MCF 10A (cell line): ENCODE measurements around the gene ARMC8. TPM values are rescaled to one million over a fixed set of nuclear protein-coding genes. Genes with fewer than 3 reads are reported as not detected.
A peak's percentile ranks its signal among the peaks of the same experiment; 100 is the strongest.
"Not testable (repeated sequence)": the region's sequence is repeated elsewhere in the genome, so short reads cannot be mapped to it uniquely, and the experiment has no call there.

Source experiments
- Bru-seq: library from RNA; stranded (reverse); fragments of 400-500 nt; gene quantifications from one replicate; lab custom pipeline; 2021; lab: Mats Ljungman, UMichigan
- BruChase-seq, 2 experiments: library from RNA; stranded (reverse); fragments of 400-500 nt; gene quantifications; one replicate each; lab custom pipeline; 2021; lab: Mats Ljungman, UMichigan
- BruUV-seq: library from RNA; stranded (reverse); fragments of 400-500 nt; replicated peaks from 2 replicates; lab custom pipeline; 2021; lab: Mats Ljungman, UMichigan
- CTCF ChIA-PET: fragments of 300-600 bp; sonication (Branson Sonifier 250); formaldehyde crosslinking; extraction: SDS; loops from one replicate; lab custom pipeline; 2021; ENCODE audit warnings: antibody characterized with exemption, inconsistent platforms; lab: Yijun Ruan, JAX
- POLR2A ChIA-PET: fragments of 300-600, 350-650 bp; sonication (Branson Sonifier 250); formaldehyde crosslinking; extraction: SDS; loops from one replicate; lab custom pipeline; 2020; ENCODE audit warnings: antibody characterized with exemption, inconsistent platforms; lab: Yijun Ruan, JAX
- DNase-seq: peaks from one replicate; pipeline ENCODE4 v3.0.0-alpha.2; 2018; ENCODE audit not compliant: unreplicated experiment
- H3K27ac Mint-ChIP-seq: one replicate; pipeline ENCODE4 v1.8.0; 2022; ENCODE audit warnings: mild to moderate bottlenecking, low read depth, mixed read lengths; ENCODE audit not compliant: unreplicated experiment
- H3K27me3 Mint-ChIP-seq: one replicate; pipeline ENCODE4 v1.8.0; 2022; ENCODE audit warnings: mixed read lengths; ENCODE audit not compliant: insufficient read depth, unreplicated experiment
- H3K36me3 Mint-ChIP-seq: one replicate; pipeline ENCODE4 v1.8.0; 2022; ENCODE audit warnings: mild to moderate bottlenecking, moderate library complexity, mixed read lengths; ENCODE audit not compliant: insufficient read depth, unreplicated experiment
- H3K4me1 Mint-ChIP-seq: one replicate; pipeline ENCODE4 v1.8.0; 2022; ENCODE audit warnings: mixed read lengths; ENCODE audit not compliant: insufficient read depth, unreplicated experiment
- H3K4me3 Mint-ChIP-seq: one replicate; pipeline ENCODE4 v1.8.0; 2022; ENCODE audit warnings: mild to moderate bottlenecking, moderate library complexity, mixed read lengths; ENCODE audit not compliant: unreplicated experiment
- H3K9me3 Mint-ChIP-seq: one replicate; pipeline ENCODE4 v1.8.0; 2022; ENCODE audit warnings: mixed read lengths; ENCODE audit not compliant: unreplicated experiment
- CTCF ChIP-seq: fragments of 200-600 bp; IDR thresholded peaks from one replicate; pipeline ENCODE4 v1.8.0; 2022; ENCODE audit warnings: antibody characterized with exemption, mild to moderate bottlenecking; ENCODE audit not compliant: unreplicated experiment
- intact Hi-C: fragments of 100-400 bp; cut with micrococcal nuclease; formaldehyde crosslinking; loops from 2 replicates; pipeline ENCODE4 v1.14.1; 2022
- long read RNA-seq: library from polyadenylated mRNA; stranded (forward); transcript quantifications from one replicate; pipeline ENCODE4 v2.0.0, GENCODE V29; 2022
- total RNA-seq: library from RNA; stranded (reverse); gene quantifications from 2 replicates; pipeline ENCODE4 v1.2.3, GENCODE V29; 2022

The ARMC8 gene
- total RNA-seq (29.8 and 35.3 TPM in 2 replicates), Bru-seq, nascent RNA (percentile 86 among the genes with signal in this experiment), BruChase-seq, experiment 1, labeled RNA remaining after a 6-hour chase (percentile 76 among the genes with signal in this experiment), BruChase-seq, experiment 2, labeled RNA remaining after a 2-hour chase (percentile 86 among the genes with signal in this experiment)
- long read RNA-seq, full-length matches to known transcripts, result 71 of 180 reads
- long read RNA-seq, partial matches to known transcripts, result 7 of 180 reads
- long read RNA-seq, other reads (novel, unspliced or antisense), result 102 of 180 reads

- no TSS peak for BruUV-seq
- no peak for TF ChIP-seq CTCF
- peak; percentile 43 for DNase-seq
Observed at GRCh38 chr3:138187296-138188012, at the start of gene ARMC8. TSS of gene ARMC8 (plus strand) at chr3:138187301. CDS start at chr3:138187555, 254 bp downstream.

GRCh38 chr3:138137861-138138260, 49.2 kb upstream of the ARMC8 start:
- no TSS peak for BruUV-seq
- H3K27me3 Mint-ChIP-seq, result no peaks in the 10 kb centered on the region
- H3K27ac Mint-ChIP-seq, result no peak overlapping the region
- DNase-seq, result no peak
- no peak overlapping the region for H3K4me3 Mint-ChIP-seq
- ChIA-PET CTCF (no interaction called here), POLR2A (no interaction called here)
- H3K9me3 Mint-ChIP-seq, result no peaks in the 10 kb centered on the region
- TF ChIP-seq CTCF, result no peak
- no peaks in the 10 kb centered on the region for H3K4me1 Mint-ChIP-seq
- intact Hi-C loops, result no loop called here
- H3K36me3 Mint-ChIP-seq, result no peaks in the 10 kb centered on the region

More at GRCh38 chr3:138187296-138188012, at the start of gene ARMC8:
- Mint-ChIP-seq H3K36me3 (peaks cover 13% of the 10 kb centered on the region), H3K9me3 (no peaks in the 10 kb centered on the region), H3K27me3 (no peaks in the 10 kb centered on the region), H3K4me1 (peaks cover 34% of the 10 kb centered on the region), H3K27ac (peak within 1 kb of the TSS; percentile 95), H3K4me3 (peak within 1 kb of the TSS; percentile 90)
- ChIA-PET CTCF (interaction anchor here (0.6 to 1.1 kb wide), 7 partner anchors 21 to 1026 kb away, joined by 3 to 4 read pairs (median 3); no protein-coding TSS in a partner anchor), POLR2A (interaction anchor here (0.7 to 4.3 kb wide), 13 partner anchors 9 to 407 kb away, joined by 3 to 81 read pairs (median 6); partner anchors contain the start of genes CEP70, DBR1 and MRAS)
- intact Hi-C loops, result loop anchor here (10.0 kb wide), 1 partner anchor 407 kb away; the partner anchor contains the start of gene CEP70

GRCh38 chr3:138139691-138140090, 47.4 kb upstream of the ARMC8 start:
- no peak overlapping the region for H3K4me3 Mint-ChIP-seq
- H3K36me3 Mint-ChIP-seq, result no peaks in the 10 kb centered on the region
- no TSS peak for BruUV-seq
- intact Hi-C loops, result no loop called here
- POLR2A ChIA-PET, result no interaction called here
- TF ChIP-seq CTCF, result no peak
- CTCF ChIA-PET, result interaction anchor here (0.9 kb wide), 1 partner anchor 16 kb away, joined by 4 read pairs; no protein-coding TSS in a partner anchor
- H3K27ac Mint-ChIP-seq, result no peak overlapping the region
- H3K4me1 Mint-ChIP-seq, result no peaks in the 10 kb centered on the region
- H3K27me3 Mint-ChIP-seq, result no peaks in the 10 kb centered on the region
- no peak for DNase-seq
- peaks cover 6% of the 10 kb centered on the region for H3K9me3 Mint-ChIP-seq

- no peak for TF ChIP-seq CTCF
- no peaks in the 10 kb centered on the region for H3K27me3 Mint-ChIP-seq
- H3K4me3 Mint-ChIP-seq, result no peak overlapping the region
- peaks cover 6% of the 10 kb centered on the region for H3K9me3 Mint-ChIP-seq
- H3K4me1 Mint-ChIP-seq, result no peaks in the 10 kb centered on the region
- CTCF ChIA-PET, result interaction anchor here (0.6 kb wide), 1 partner anchor 88 kb away, joined by 3 read pairs; no protein-coding TSS in a partner anchor
- no peak overlapping the region for H3K27ac Mint-ChIP-seq
- no peak for DNase-seq
- intact Hi-C loops, result no loop called here
- POLR2A ChIA-PET, result interaction anchor here (0.7 kb wide), 1 partner anchor 14 kb away, joined by 4 read pairs; no protein-coding TSS in a partner anchor
- BruUV-seq, result no TSS peak
- H3K36me3 Mint-ChIP-seq, result no peaks in the 10 kb centered on the region
Observed at GRCh38 chr3:138140940-138141339, 46.2 kb upstream of the ARMC8 start.

- H3K36me3 Mint-ChIP-seq, intact Hi-C loops, H3K4me3 Mint-ChIP-seq, BruUV-seq, H3K4me1 Mint-ChIP-seq, H3K27me3 Mint-ChIP-seq, H3K27ac Mint-ChIP-seq, DNase-seq, H3K9me3 Mint-ChIP-seq: not testable (repeated sequence)
- ChIA-PET POLR2A (interaction anchor here (0.7 kb wide), 1 partner anchor 476 kb away, joined by 3 read pairs; no protein-coding TSS in a partner anchor), CTCF (interaction anchor here (0.6 kb wide), 1 partner anchor 327 kb away, joined by 3 read pairs; no protein-coding TSS in a partner anchor)
Observed at GRCh38 chr3:138142181-138142580, 44.9 kb upstream of the ARMC8 start.
